HG02852 (cell line): ENCODE measurements around the gene OARD1.
A peak's percentile ranks its signal among the peaks of the same experiment; 100 is the strongest.
"Not testable (repeated sequence)": the region's sequence is repeated elsewhere in the genome, so short reads cannot be mapped to it uniquely, and the experiment has no call there.

ENCODE experiments used
- ATAC-seq: cut with Tn5 transposase; IDR thresholded peaks from one replicate; pipeline ENCODE4 v1.9.1; 2021; ENCODE audit warnings: mild to moderate bottlenecking, moderate library complexity; ENCODE audit not compliant: unreplicated experiment

Gene OARD1, protein sequence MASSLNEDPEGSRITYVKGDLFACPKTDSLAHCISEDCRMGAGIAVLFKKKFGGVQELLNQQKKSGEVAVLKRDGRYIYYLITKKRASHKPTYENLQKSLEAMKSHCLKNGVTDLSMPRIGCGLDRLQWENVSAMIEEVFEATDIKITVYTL

DNA sequence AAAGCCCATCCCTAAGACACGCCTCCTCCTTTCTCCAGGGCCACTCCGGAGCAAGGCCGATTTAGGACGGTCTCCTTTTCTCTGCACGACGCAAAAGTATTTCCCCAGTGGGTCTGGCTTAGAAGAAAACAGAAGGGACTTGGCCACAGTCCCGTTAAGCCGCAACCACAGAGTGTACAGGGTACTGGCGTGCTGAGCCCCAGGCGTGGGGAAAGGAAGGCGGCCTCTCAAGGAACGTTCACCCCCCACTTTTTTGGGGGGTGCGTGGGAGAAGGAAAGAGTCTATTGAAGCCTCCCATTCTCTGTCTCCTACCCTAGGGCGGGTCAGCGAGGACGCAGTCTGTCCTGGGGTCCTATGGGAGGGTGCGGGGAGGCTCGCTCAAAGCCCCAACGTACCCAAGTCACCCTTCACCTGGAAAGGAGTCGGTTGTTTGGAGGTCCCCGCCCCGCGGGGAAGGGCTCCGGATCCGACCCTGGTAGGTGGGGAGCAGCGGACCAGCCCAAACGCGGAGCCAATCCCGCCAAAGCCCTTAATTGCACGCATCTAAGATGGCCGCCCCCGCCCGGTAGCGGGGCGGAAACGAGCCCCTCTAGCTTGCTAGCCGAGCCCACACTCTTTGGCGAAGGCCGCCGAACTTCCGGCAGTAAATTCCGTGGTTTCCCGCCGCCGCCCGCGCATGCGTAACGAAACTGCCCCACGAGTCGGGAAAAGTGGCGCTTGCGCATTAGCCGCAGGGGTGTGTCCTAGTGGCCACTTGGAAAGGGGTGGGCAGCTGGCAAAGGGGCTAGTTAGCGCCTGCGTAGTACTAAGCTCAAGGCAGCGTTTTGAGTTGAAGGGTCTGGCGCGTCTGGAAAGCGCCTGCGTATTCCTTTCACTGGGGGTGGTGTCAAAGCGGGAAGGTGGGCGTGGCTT is at the start of gene OARD1:
Gene OARD1 (minus strand): TSS at position 434 of the 913 bp plus-strand sequence. CDS start 722 bp downstream, outside the sequence.
- ATAC-seq, result peak; percentile 67

DNA sequence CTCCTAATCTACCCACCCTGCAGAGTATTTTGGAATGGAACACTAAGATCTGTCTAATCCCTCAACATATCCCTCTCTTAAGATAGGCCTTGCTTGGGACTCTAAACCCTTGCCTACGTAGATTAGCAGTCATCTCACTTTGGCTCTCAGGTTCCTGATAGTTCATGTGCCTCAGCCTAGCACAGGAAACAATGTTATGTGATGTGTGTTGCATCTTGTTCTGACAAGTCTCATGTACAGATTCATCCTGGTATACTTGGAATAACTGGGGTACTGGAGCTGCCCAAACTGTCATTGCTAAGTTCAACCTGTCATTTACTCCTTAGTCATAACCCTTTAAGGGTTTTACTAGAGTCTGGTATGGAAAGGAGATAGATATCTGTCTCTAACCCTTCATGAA is 47.9 kb upstream of the OARD1 start:
- ATAC-seq, result no peak

DNA sequence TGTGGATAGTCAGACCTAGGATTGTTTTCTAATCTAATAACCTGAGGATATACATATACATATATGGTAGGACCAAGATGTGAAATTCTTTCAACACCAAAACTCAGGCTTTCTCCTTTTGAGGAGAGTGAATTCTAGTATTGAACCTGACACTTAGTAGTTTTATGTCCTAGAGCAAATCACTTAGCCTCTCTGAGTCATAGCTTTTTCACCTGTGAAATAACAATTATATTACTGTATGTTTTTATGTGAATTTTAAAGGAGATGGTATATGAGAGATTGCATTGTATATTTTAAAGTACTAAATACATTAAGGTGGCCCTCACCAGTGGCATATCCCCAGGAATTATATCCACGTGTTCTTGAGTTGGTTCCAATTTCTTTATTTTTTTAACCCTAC is 47.4 kb upstream of the OARD1 start:
- no peak for ATAC-seq

- not testable (repeated sequence) for ATAC-seq
These were observed 42.9 kb upstream of the OARD1 start for GRCh38 chr6:41115027-41115426.

GRCh38 chr6:41111017-41111416 is 38.9 kb upstream of the OARD1 start:
- ATAC-seq, result no peak

DNA sequence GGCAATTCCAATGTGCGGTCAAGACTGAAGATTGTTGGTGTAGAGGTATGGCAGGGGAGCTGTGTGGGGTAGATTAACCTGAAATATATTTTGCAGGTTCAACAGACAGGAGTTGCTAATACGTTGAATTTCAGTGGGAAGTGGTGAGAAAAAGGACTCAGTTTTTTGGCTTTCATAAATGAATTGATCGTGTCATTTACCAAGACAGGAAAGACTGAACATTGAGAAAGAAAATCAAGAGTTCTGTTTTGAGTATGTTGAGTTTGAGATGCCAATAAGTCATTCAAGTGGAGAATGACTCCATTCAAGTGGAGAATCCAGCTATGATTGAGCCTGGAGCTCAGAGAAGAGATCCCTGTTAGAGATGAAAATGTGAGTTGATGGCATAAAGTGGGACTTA is 31.7 kb upstream of the OARD1 start:
- no peak for ATAC-seq

- ATAC-seq, result no peak
These were observed 28.7 kb upstream of the OARD1 start for GRCh38 chr6:41100871-41101287.

GRCh38 chr6:41098366-41098765 is 26.2 kb upstream of the OARD1 start:
- ATAC-seq, result no peak

- no peak for ATAC-seq
These were observed 25.4 kb upstream of the OARD1 start for GRCh38 chr6:41097467-41098090.

DNA sequence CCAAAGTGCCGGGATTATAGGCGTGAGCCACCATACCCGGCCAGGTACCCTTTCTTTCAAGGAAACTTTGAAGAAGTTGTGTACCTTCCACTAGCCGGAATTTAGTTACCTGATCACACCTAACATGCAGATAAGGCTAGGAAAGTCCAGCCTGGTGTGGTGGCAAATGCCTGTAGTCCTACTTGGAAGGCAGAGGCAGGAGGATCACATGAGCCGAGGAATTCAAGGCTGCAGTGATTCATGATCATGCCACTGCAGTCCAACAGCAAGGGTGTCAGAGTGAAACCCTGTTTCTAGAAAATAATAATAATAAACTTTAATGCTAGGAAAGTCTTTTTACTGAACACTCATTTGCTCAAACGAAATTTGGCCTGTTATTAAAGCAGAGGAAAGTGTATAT is 21.6 kb upstream of the OARD1 start:
- ATAC-seq, result no peak

DNA sequence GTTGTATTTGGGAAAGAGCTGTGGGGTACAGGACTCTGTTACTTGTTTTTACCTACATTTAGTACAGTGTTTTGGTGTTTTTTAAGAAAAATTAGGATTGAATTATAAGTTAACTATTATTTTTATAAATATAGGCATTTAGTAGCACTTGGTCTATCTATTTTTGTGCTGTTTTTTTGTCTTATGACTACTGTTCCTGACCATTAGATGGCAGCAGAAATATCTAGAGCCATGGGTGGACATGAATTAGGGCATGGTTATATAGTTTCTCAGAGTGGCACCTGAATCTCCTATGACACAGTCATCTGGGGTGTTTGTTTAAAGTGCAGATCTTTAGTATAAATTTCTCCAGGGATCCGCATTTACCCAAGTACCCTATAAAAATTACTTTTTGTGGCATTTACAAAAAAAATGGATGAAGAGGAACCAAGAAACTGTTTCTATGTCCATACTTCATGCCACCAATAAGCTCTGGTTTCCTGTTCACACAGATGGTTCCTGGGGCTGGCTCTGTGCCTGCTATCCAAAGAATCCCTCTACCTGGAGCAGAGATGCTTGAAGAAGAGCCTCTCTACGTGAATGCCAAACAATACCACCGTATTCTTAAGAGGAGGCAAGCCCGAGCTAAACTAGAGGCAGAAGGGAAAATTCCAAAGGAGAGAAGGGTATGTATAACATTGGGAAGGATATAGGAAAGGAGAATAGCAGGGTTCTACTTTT is 20.4 kb upstream of the OARD1 start:
- no peak for ATAC-seq

GRCh38 chr6:41090841-41091761 is 18.9 kb upstream of the OARD1 start:
- no peak for ATAC-seq

- ATAC-seq, result no peak
These were observed 16.3 kb upstream of the OARD1 start for GRCh38 chr6:41088451-41088850.

- ATAC-seq, result no peak
These were observed 13.0 kb upstream of the OARD1 start for GRCh38 chr6:41085182-41085581.

DNA sequence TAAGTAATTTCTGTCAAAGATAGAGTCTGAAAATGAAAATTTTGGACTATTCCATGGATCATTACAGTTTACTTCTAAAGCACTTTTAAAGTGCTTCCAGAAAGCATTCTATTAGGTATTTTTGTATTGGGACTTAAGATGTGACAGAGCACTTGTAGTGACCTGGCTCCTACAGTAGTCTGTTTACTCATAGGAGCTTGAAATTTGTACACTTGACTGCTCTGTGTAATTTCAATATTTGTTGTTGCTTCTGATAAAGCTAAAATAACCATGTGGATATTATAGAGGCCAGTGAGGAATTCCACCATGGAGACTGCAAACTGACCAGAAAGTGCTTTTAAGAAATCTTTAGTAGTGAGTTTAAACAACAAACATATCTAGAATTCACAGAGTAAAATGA is 10.9 kb upstream of the OARD1 start:
- ATAC-seq, result no peak

DNA sequence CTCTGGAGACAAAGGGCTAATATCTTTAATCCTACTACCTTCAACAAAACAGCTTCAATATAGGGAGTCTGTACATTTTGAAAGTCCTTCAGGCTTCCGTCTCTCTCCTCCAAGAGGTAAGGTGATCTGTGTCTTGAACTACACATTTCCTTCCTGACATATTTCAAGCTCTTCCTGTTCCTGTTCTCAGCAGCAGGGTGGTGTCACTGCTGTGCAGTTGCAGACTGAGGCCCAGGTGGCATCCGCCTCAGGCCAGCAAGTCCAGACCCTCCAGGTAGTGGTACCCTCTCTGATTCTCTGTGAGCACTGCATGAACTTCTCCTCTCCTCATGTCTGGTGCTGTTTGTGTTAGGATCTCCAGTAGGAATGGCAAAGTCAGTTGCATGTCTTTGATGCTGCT is 8.5 kb upstream of the OARD1 start:
- no peak for ATAC-seq

DNA sequence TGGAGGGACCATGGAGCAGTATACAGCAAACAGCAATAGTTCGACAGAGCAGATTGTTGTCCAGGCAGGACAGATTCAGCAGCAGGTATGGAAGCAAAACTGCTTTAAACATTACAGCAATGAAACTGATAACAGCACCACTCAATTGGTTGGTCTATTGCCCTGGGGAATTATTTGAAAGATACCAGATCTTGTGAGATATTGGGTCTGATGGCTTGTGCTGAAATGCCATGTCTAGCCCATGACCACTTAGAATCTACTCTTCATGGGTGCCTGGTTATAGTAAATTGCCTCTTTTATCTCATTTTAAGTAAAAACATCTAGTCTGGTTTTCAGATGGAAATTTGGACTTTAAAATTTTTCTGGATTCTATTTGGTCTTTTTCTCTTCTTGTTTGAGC is 6.9 kb upstream of the OARD1 start:
- ATAC-seq, result no peak

GRCh38 chr6:41078101-41078500 is 5.9 kb upstream of the OARD1 start:
- ATAC-seq, result no peak

DNA sequence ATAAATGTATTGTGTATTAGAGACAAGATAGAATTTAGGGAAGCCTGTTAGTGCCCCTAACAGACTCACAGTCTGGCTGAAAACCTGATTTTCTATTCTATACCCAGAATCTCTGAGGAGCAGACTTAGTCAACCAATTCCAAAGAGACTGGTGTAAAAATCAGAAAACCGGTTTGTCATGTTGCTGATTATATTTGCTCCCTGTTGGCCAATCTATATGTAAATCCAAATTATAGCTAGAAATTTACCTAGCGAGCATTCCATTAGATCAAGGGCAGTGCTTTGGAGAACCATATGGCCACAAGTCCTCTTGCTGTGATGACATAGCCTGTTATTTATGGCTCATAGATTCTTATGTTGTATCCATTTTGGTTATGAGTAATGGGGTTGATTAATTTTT is 5.4 kb upstream of the OARD1 start:
- no peak for ATAC-seq
